ENCODE measurements around the gene SLC22A2. TPM values are rescaled to one million over a fixed set of nuclear protein-coding genes. Genes with fewer than 3 reads are reported as not detected.

Gene SLC22A2
- total RNA-seq, 2 experiments from 2014 or later = not detected

GRCh38 chr6:160201061-160201460 lies 57.6 kb downstream of the SLC22A2 start:
- CTCF ChIA-PET = no interaction called here
- H3K27me3 Mint-ChIP-seq = peaks cover 30% of the 10 kb centered on the region
- no peak for ATAC-seq

DNA sequence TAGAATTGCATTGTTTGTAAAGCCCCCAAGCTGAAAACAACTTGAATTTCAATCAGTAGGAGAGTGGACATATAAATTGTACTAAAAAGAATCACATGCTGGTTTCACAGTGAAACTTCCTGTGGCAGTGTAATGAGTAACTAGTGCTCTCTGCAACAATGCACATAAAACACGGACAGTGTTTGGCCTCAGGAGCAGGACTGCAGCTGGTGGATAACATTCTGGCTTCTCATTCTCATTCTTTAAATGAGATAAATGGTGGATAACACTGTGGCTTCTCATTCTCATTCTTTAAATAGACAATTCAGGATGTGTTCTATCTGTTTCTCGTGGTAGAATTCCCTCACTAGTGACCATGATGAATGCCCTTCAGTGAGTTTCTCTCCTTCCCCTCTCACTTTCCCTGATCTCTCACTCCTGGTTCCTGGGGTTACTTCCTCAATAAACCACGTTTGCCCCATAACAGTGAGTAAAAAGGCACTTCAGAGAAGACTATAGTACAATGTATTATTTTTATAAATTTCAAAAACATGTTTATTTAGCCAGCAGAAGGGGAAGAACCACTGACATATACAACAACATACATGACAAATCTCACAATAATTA lies 59.9 kb downstream of the SLC22A2 start:
- Mint-ChIP-seq H3K36me3 (ENCODE audit: low read depth) (no peaks in the 10 kb centered on the region), H3K9me3 (ENCODE audit: low read depth) (peaks cover 9% of the 10 kb centered on the region), H3K27me3 (peaks cover 21% of the 10 kb centered on the region), H3K27ac (no peak overlapping the region), H3K4me1 (no peaks in the 10 kb centered on the region), H3K4me3 (no peak overlapping the region)
- CTCF ChIA-PET = interaction anchor here (0.7 kb wide), 1 partner anchor 940 kb away, joined by 3 read pairs; no protein-coding TSS in a partner anchor
- ATAC-seq (no peak), DNase-seq (no peak)
- intact Hi-C loops (cut with DNase I, micrococcal nuclease) = no loop called here
- POLR2A ChIA-PET = no interaction called here

More at GRCh38 chr6:160201061-160201460, 57.6 kb downstream of the SLC22A2 start:
- Mint-ChIP-seq H3K4me3 (no peak overlapping the region), H3K27ac (no peak overlapping the region), H3K36me3 (ENCODE audit: low read depth) (no peaks in the 10 kb centered on the region), H3K9me3 (ENCODE audit: low read depth) (no peaks in the 10 kb centered on the region), H3K4me1 (no peaks in the 10 kb centered on the region)
- POLR2A ChIA-PET = no interaction called here
- intact Hi-C loops (cut with DNase I, micrococcal nuclease) = no loop called here
- DNase-seq = no peak

DNA sequence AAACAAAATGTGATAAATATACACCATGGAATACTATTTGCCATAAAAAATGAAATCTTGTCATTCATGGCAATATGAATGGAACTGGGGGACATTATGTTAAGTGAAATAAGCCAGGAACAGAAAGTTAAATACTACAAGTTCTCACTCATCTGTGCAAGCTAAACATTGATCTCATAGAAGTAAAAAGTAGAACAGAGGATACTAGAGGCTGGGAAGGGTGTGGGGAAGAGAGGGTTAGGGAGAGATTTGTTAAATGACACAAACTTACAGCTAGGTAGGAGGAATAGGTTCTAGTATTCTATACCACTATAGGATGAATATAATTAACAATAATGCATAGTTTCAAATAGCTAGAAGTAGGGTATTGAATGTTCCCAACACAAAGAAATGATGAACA lies 61.0 kb downstream of the SLC22A2 start:
- intact Hi-C loops (cut with DNase I, micrococcal nuclease) = no loop called here
- ATAC-seq (no peak), DNase-seq (no peak)
- Mint-ChIP-seq H3K27me3 (peaks cover 21% of the 10 kb centered on the region), H3K27ac (no peak overlapping the region), H3K4me1 (no peaks in the 10 kb centered on the region), H3K36me3 (ENCODE audit: low read depth) (peaks cover 2% of the 10 kb centered on the region), H3K9me3 (ENCODE audit: low read depth) (peaks cover 17% of the 10 kb centered on the region), H3K4me3 (no peak overlapping the region)
- POLR2A ChIA-PET = no interaction called here
- CTCF ChIA-PET = interaction anchor here (0.6 to 1.1 kb wide), 2 partner anchors 19 to 397 kb away, joined by 3 read pairs; no protein-coding TSS in a partner anchor

- intact Hi-C loops (cut with DNase I, micrococcal nuclease) = no loop called here
- peaks cover 2% of the 10 kb centered on the region for H3K36me3 Mint-ChIP-seq (ENCODE audit: low read depth)
- no peak overlapping the region for H3K4me3 Mint-ChIP-seq
- no peak overlapping the region for H3K27ac Mint-ChIP-seq
- ChIA-PET CTCF (no interaction called here), POLR2A (no interaction called here)
- ATAC-seq (no peak), DNase-seq (no peak)
- H3K4me1 Mint-ChIP-seq = no peaks in the 10 kb centered on the region
- peaks cover 4% of the 10 kb centered on the region for H3K27me3 Mint-ChIP-seq
- H3K9me3 Mint-ChIP-seq (ENCODE audit: low read depth) = peaks cover 23% of the 10 kb centered on the region
Measured at GRCh38 chr6:160194808-160195207, 63.8 kb downstream of the SLC22A2 start.

GRCh38 chr6:160192840-160193239 lies 65.8 kb downstream of the SLC22A2 start:
- POLR2A ChIA-PET = no interaction called here
- H3K27me3 Mint-ChIP-seq = peaks cover 4% of the 10 kb centered on the region
- H3K4me3 Mint-ChIP-seq = no peak overlapping the region
- CTCF ChIA-PET = no interaction called here
- H3K4me1 Mint-ChIP-seq = no peaks in the 10 kb centered on the region
- DNase-seq (no peak), ATAC-seq (no peak)
- intact Hi-C loops (cut with DNase I, micrococcal nuclease) = no loop called here
- H3K27ac Mint-ChIP-seq = no peak overlapping the region
- H3K9me3 Mint-ChIP-seq (ENCODE audit: low read depth) = peaks cover 23% of the 10 kb centered on the region
- peaks cover 2% of the 10 kb centered on the region for H3K36me3 Mint-ChIP-seq (ENCODE audit: low read depth)

GRCh38 chr6:160190973-160191372 lies 67.6 kb downstream of the SLC22A2 start:
- Mint-ChIP-seq H3K4me3 (no peak overlapping the region), H3K27me3 (peaks cover 3% of the 10 kb centered on the region), H3K4me1 (no peaks in the 10 kb centered on the region), H3K27ac (no peak overlapping the region), H3K36me3 (ENCODE audit: low read depth) (peaks cover 2% of the 10 kb centered on the region), H3K9me3 (ENCODE audit: low read depth) (peaks cover 26% of the 10 kb centered on the region)
- intact Hi-C loops (cut with DNase I, micrococcal nuclease) = no loop called here
- DNase-seq = no peak
- ChIA-PET POLR2A (no interaction called here), CTCF (interaction anchor here (1.4 kb wide), 1 partner anchor 17 kb away, joined by 3 read pairs; no protein-coding TSS in a partner anchor)
- ATAC-seq = no peak

GRCh38 chr6:160190081-160190480 lies 68.5 kb downstream of the SLC22A2 start:
- peaks cover 3% of the 10 kb centered on the region for H3K27me3 Mint-ChIP-seq
- no peak overlapping the region for H3K27ac Mint-ChIP-seq
- ATAC-seq (no peak), DNase-seq (no peak)
- H3K4me3 Mint-ChIP-seq = no peak overlapping the region
- H3K9me3 Mint-ChIP-seq (ENCODE audit: low read depth) = peaks cover 29% of the 10 kb centered on the region
- peaks cover 2% of the 10 kb centered on the region for H3K36me3 Mint-ChIP-seq (ENCODE audit: low read depth)
- intact Hi-C loops (cut with DNase I, micrococcal nuclease) = no loop called here
- POLR2A ChIA-PET = no interaction called here
- CTCF ChIA-PET = interaction anchor here (1.4 kb wide), 1 partner anchor 16 kb away, joined by 3 read pairs; no protein-coding TSS in a partner anchor
- H3K4me1 Mint-ChIP-seq = no peaks in the 10 kb centered on the region

GRCh38 chr6:160188773-160189172 lies 69.8 kb downstream of the SLC22A2 start:
- H3K36me3 Mint-ChIP-seq (ENCODE audit: low read depth) = peaks cover 2% of the 10 kb centered on the region
- CTCF ChIA-PET = no interaction called here
- intact Hi-C loops (cut with DNase I, micrococcal nuclease) = no loop called here
- no peak for DNase-seq
- peaks cover 20% of the 10 kb centered on the region for H3K9me3 Mint-ChIP-seq (ENCODE audit: low read depth)
- no peak overlapping the region for H3K27ac Mint-ChIP-seq
- no peaks in the 10 kb centered on the region for H3K4me1 Mint-ChIP-seq
- H3K4me3 Mint-ChIP-seq = no peak overlapping the region
- H3K27me3 Mint-ChIP-seq = peaks cover 10% of the 10 kb centered on the region
- POLR2A ChIA-PET = no interaction called here
- ATAC-seq = no peak

GRCh38 chr6:160180706-160181105 lies 77.9 kb downstream of the SLC22A2 start:
- no peak for DNase-seq

GRCh38 chr6:160178271-160178670 lies 80.3 kb downstream of the SLC22A2 start:
- POLR2A ChIA-PET = no interaction called here
- intact Hi-C loops (cut with DNase I, micrococcal nuclease) = no loop called here
- Mint-ChIP-seq H3K27ac (no peak overlapping the region), H3K9me3 (ENCODE audit: low read depth) (no peaks in the 10 kb centered on the region), H3K4me1 (no peaks in the 10 kb centered on the region), H3K27me3 (peaks cover 13% of the 10 kb centered on the region), H3K4me3 (no peak overlapping the region), H3K36me3 (ENCODE audit: low read depth) (no peaks in the 10 kb centered on the region)
- DNase-seq (no peak), ATAC-seq (no peak)
- CTCF ChIA-PET = no interaction called here

More at GRCh38 chr6:160180706-160181105, 77.9 kb downstream of the SLC22A2 start:
- ChIA-PET CTCF (no interaction called here), POLR2A (no interaction called here)
- Mint-ChIP-seq H3K27me3 (peaks cover 19% of the 10 kb centered on the region), H3K4me3 (no peak overlapping the region), H3K4me1 (no peaks in the 10 kb centered on the region), H3K9me3 (ENCODE audit: low read depth) (peaks cover under 1% of the 10 kb centered on the region), H3K27ac (no peak overlapping the region), H3K36me3 (ENCODE audit: low read depth) (no peaks in the 10 kb centered on the region)
- intact Hi-C loops (cut with DNase I, micrococcal nuclease) = no loop called here
- no peak for ATAC-seq

GRCh38 chr6:160177220-160177619 lies 81.4 kb downstream of the SLC22A2 start:
- no peaks in the 10 kb centered on the region for H3K4me1 Mint-ChIP-seq
- no peaks in the 10 kb centered on the region for H3K36me3 Mint-ChIP-seq (ENCODE audit: low read depth)
- DNase-seq = no peak
- H3K9me3 Mint-ChIP-seq (ENCODE audit: low read depth) = no peaks in the 10 kb centered on the region
- H3K27me3 Mint-ChIP-seq = peaks cover 16% of the 10 kb centered on the region
- intact Hi-C loops (cut with DNase I, micrococcal nuclease) = no loop called here
- POLR2A ChIA-PET = no interaction called here
- CTCF ChIA-PET = no interaction called here
- no peak overlapping the region for H3K4me3 Mint-ChIP-seq
- H3K27ac Mint-ChIP-seq = no peak overlapping the region
- no peak for ATAC-seq

- H3K4me1 Mint-ChIP-seq = no peaks in the 10 kb centered on the region
- CTCF ChIA-PET = interaction anchor here (0.7 to 1.3 kb wide), 2 partner anchors 16 to 24 kb away, joined by 3 to 7 read pairs; no protein-coding TSS in a partner anchor
- DNase-seq (no peak), ATAC-seq (no peak)
- POLR2A ChIA-PET = no interaction called here
- no peak overlapping the region for H3K4me3 Mint-ChIP-seq
- H3K9me3 Mint-ChIP-seq (ENCODE audit: low read depth) = no peaks in the 10 kb centered on the region
- intact Hi-C loops (cut with DNase I, micrococcal nuclease) = no loop called here
- H3K36me3 Mint-ChIP-seq (ENCODE audit: low read depth) = no peaks in the 10 kb centered on the region
- peaks cover 20% of the 10 kb centered on the region for H3K27me3 Mint-ChIP-seq
- H3K27ac Mint-ChIP-seq = no peak overlapping the region
Measured at GRCh38 chr6:160174681-160175080, 83.9 kb downstream of the SLC22A2 start.
